GM23338 (cell line): ENCODE data around the gene CRBN. TPM values are rescaled to one million over a fixed set of nuclear protein-coding genes. Genes with fewer than 3 reads are reported as not detected.
A peak's percentile ranks its signal among the peaks of the same experiment; 100 is the strongest.

Source experiments
- ATAC-seq: fragments of 200-7000 bp; cut with Tn5 transposase; 3 replicates; pipeline ENCODE4 v1.9.1; 2020
- DNase-seq: peaks from one replicate; pipeline ENCODE4 v3.0.0-alpha.2; 2015; ENCODE audit warnings: low spot score
- H2AFZ ChIP-seq: fragments of 200-600 bp; sonication (generic); 2 replicates; pipeline ENCODE4 v1.8.0; 2016; ENCODE audit warnings: antibody characterized with exemption, mild to moderate bottlenecking, moderate library complexity
- H3F3A ChIP-seq: fragments of 200-600 bp; sonication (generic); replicated peaks from 2 replicates; pipeline ENCODE4 v1.8.0; 2017; ENCODE audit warnings: antibody characterized with exemption, mixed run types, low read depth
- H3K27ac ChIP-seq: fragments of 200-600 bp; sonication (generic); 2 replicates; pipeline ENCODE4 v1.6.1; 2016; ENCODE audit warnings: low read depth
- H3K27me3 ChIP-seq: fragments of 200-600 bp; sonication (generic); 2 replicates; pipeline ENCODE4 v1.8.0; 2016; ENCODE audit warnings: mild to moderate bottlenecking, mixed run types, moderate library complexity; ENCODE audit not compliant: insufficient read depth
- H3K36me3 ChIP-seq: fragments of 200-600 bp; sonication (generic); 2 replicates; pipeline ENCODE4 v1.8.0; 2016; ENCODE audit warnings: mild to moderate bottlenecking; ENCODE audit not compliant: insufficient read depth
- H3K4me1 ChIP-seq: fragments of 200-600 bp; sonication (generic); 2 replicates; pipeline ENCODE4 v1.8.0; 2016; ENCODE audit warnings: mild to moderate bottlenecking, moderate library complexity; ENCODE audit not compliant: insufficient read depth
- H3K4me2 ChIP-seq: fragments of 200-600 bp; sonication (generic); 2 replicates; pipeline ENCODE4 v1.7.1; 2017; ENCODE audit warnings: mixed run types
- H3K4me3 ChIP-seq: fragments of 200-600 bp; sonication (generic); 2 replicates; pipeline ENCODE4 v1.6.1; 2016; ENCODE audit warnings: mixed run types
- H3K79me2 ChIP-seq: fragments of 200-600 bp; sonication (generic); replicated peaks from 2 replicates; pipeline ENCODE4 v1.8.0; 2017; ENCODE audit warnings: mild to moderate bottlenecking; ENCODE audit not compliant: insufficient read depth
- H3K9me2 ChIP-seq: fragments of 200-600 bp; sonication (generic); 2 replicates; pipeline ENCODE4 v1.8.0; 2017; ENCODE audit not compliant: insufficient read depth
- H4K20me1 ChIP-seq: fragments of 200-600 bp; sonication (generic); replicated peaks from 2 replicates; pipeline ENCODE4 v1.8.0; 2017; ENCODE audit warnings: mild to moderate bottlenecking; ENCODE audit not compliant: insufficient read depth
- H3K27ac Mint-ChIP-seq: 2 replicates; pipeline ENCODE4 v1.8.0; 2020; ENCODE audit warnings: inconsistent platforms, mild to moderate bottlenecking, moderate library complexity, mixed read lengths
- H3K27me3 Mint-ChIP-seq: 3 replicates; pipeline ENCODE4 v1.8.0; 2022; ENCODE audit warnings: low read depth, mild to moderate bottlenecking, moderate library complexity, mixed read lengths, inconsistent platforms; ENCODE audit not compliant: insufficient read depth, poor library complexity
- H3K36me3 Mint-ChIP-seq: 3 replicates; pipeline ENCODE4 v1.8.0; 2021; ENCODE audit warnings: low read depth, mild to moderate bottlenecking, inconsistent platforms, moderate library complexity, mixed read lengths
- H3K4me1 Mint-ChIP-seq: 3 replicates; pipeline ENCODE4 v1.8.0; 2020; ENCODE audit warnings: mild to moderate bottlenecking, inconsistent platforms, mixed read lengths
- H3K4me3 Mint-ChIP-seq: 3 replicates; pipeline ENCODE4 v1.8.0; 2021; ENCODE audit warnings: moderate library complexity, mild to moderate bottlenecking, inconsistent platforms, mixed read lengths
- H3K9me3 Mint-ChIP-seq: 3 replicates; pipeline ENCODE4 v1.8.0; 2020; ENCODE audit warnings: moderate library complexity, mild to moderate bottlenecking, inconsistent platforms, mixed read lengths
- EZH2 ChIP-seq: fragments of 200-600 bp; sonication (generic); IDR thresholded peaks from one replicate; pipeline ENCODE4 v1.8.0; 2017; ENCODE audit warnings: antibody characterized with exemption, mild to moderate bottlenecking, low read depth; ENCODE audit not compliant: unreplicated experiment
- JUNB ChIP-seq: IDR thresholded peaks from one replicate; pipeline ENCODE4 v1.6.1; 2016; ENCODE audit warnings: antibody characterized with exemption; ENCODE audit not compliant: unreplicated experiment
- NANOG ChIP-seq: IDR thresholded peaks from 2 replicates; pipeline ENCODE4 v1.6.1; 2016; ENCODE audit warnings: antibody characterized with exemption, borderline replicate concordance
- REST ChIP-seq: IDR thresholded peaks from one replicate; pipeline ENCODE4 v1.6.1; 2018; ENCODE audit warnings: antibody characterized with exemption; ENCODE audit not compliant: unreplicated experiment
- ZNF462 ChIP-seq: fragments of 250-450 bp; sonication (Bioruptor Pico); IDR thresholded peaks from 2 replicates; pipeline ENCODE4 v1.5.0; 2020; ENCODE audit warnings: mild to moderate bottlenecking, moderate library complexity
- polyA plus RNA-seq: library from polyadenylated mRNA; unstranded; fragments of >200 nt; fragmentation: Nextera tagmentation; extraction: Ambion mirVana; gene quantifications from 2 replicates; pipeline ENCODE4 v1.2.1, GENCODE V29; 2016
- total RNA-seq: library from RNA; depleted of rRNA; stranded (reverse); fragments of >200 nt; shearing (Covaris generic); gene quantifications from 2 replicates; pipeline ENCODE4 v1.2.3, GENCODE V29; 2014

Gene CRBN
- total and polyA plus RNA-seq, 2 experiments from 2014 or later: 33.6 to 41.7 TPM

DNA sequence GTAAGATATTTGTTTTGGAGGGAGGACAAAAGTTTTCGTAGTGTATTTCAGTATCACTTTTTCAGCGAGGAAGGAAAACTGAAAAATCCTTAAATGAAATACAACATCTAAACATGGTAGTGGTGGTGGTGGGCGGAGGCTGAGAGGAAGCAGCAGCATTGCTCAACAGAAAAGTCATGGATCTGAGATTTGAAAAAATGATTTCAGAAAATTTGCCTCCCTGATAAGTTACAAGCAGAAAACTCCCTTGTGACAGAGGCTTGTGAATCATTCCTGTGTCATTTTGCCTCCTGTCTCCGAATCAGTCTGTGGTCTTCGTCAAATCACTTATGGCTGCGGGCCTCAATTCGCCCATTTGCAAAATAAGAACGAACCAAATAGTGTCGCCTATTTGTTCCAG, 965 bp upstream of the CRBN start (continued):
- TF ChIP-seq REST (no peak), EZH2 (no peak), NANOG (no peak), JUNB (no peak)

DNA sequence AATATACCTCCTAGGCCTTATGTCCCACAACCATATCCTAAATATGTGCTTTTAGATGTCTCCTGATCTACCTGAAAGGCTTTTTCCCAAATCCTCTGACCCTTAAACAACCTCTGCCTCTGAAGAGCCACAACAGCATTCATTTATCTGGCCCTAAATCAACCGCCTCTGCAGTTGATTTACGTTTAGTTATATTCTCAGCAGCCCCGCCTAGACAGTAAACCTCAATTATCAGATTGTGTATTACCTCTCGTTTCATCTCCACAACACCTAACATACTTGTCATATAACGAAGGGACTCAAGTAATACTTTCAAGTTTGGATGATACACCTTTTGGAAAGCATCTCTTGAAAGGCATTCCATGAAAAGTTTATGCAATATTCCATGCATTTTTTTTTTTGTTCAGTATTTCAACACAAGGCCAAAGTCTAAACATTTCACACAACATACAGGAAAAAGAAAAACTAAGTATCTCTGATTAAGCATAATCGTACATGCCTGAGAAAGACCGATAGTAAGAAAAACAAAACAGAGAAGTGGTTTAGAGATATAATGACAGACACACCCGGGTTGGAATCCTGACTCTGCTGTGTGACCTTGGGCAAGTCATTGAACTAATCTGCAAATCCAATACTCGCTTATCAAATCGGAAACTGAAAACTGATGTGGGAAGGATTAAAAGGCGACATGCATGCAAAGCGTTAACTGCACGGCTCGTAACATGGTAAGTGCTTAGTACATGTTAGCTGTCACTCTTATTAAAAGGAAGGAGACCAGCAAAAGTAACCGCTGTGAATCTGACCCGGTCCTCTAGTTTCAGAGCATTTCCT, 778 bp downstream of the CRBN start:
- no peak for TF ChIP-seq ZNF462
- Histone ChIP-seq H3K27me3 (no peaks in the 10 kb centered on the region), H3K4me3 (peak overlapping the region; percentile 81), H3K4me1 (peaks cover 7% of the 10 kb centered on the region; the same call in 1 of the 2 replicates), H3K36me3 (peaks cover 4% of the 10 kb centered on the region), H3K4me2 (peak overlapping the region; percentile 86), H3K9me2 (no peaks in the 10 kb centered on the region), H3K79me2 (peaks cover 42% of the 10 kb centered on the region), H3K27ac (no peak overlapping the region), H2AFZ (peak overlapping the region; percentile 97), H3F3A (no peaks in the 10 kb centered on the region), H4K20me1 (peaks cover 7% of the 10 kb centered on the region)
- no peak for ATAC-seq
- peaks cover 13% of the 10 kb centered on the region for H3K9me3 Mint-ChIP-seq
- peaks cover 2% of the 10 kb centered on the region for H3K27me3 Mint-ChIP-seq
- DNase-seq: no peak
- H3K4me3 Mint-ChIP-seq: peak overlapping the region; percentile 96
- H3K36me3 Mint-ChIP-seq: peaks cover 11% of the 10 kb centered on the region
- peak overlapping the region; percentile 83; the same call in 1 of the 2 replicates for H3K27ac Mint-ChIP-seq
- H3K4me1 Mint-ChIP-seq: peaks cover 9% of the 10 kb centered on the region
